Endothelial cell of umbilical vein (primary cell): Measurements from ENCODE around the gene RHBDF1. TPM values are rescaled to one million over a fixed set of nuclear protein-coding genes. Genes with fewer than 3 reads are reported as not detected.
A peak's percentile ranks its signal among the peaks of the same experiment; 100 is the strongest.

Experiments
- BruUV-seq: library from RNA; stranded (reverse); fragments of 400-500 nt; replicated peaks from 2 replicates; lab custom pipeline; 2021; lab: Mats Ljungman, UMichigan
- CTCF ChIA-PET: fragments of 300-600, 350-600 bp; sonication (Branson Sonifier 250); formaldehyde crosslinking; loops from one replicate; lab custom pipeline; 2021; ENCODE audit warnings: antibody characterized with exemption, inconsistent platforms; lab: Charles Lee
- POLR2A ChIA-PET: fragments of 300-600, 350-600 bp; sonication (Branson Sonifier 250); formaldehyde crosslinking; loops from one replicate; lab custom pipeline; 2021; ENCODE audit warnings: antibody characterized with exemption, inconsistent platforms; lab: Charles Lee
- DNase-seq: peaks from one replicate; pipeline ENCODE4 v3.0.0-alpha.2; 2011; ENCODE audit warnings: low read depth, low spot score
- FAIRE-seq: peaks from 2 replicates; lab custom pipeline; 2011; peaks lifted over from hg19 to GRCh38; lab: Jason Lieb, UNC
- H2AFZ ChIP-seq: 2 replicates; pipeline ENCODE4 v1.6.0; 2012; ENCODE audit warnings: low read depth, low read length, control low read depth, inconsistent platforms
- H3K27ac ChIP-seq: 2 replicates; pipeline ENCODE4 v1.5.1; 2011; ENCODE audit warnings: low read depth, mild to moderate bottlenecking, control low read depth, low read length, moderate library complexity; ENCODE audit not compliant: insufficient read depth
- H3K27me3 ChIP-seq, 2 experiments: 2 replicates each; pipeline versions ENCODE4 v1.6.0 to v1.6.1; 2011; ENCODE audit warnings: low read length in 2 of 2, mixed read lengths in 1 of 2; ENCODE audit not compliant: control insufficient read depth in 2 of 2, insufficient read depth in 2 of 2
- H3K36me3 ChIP-seq, 2 experiments: 2 replicates in 1 of 2; 3 replicates in 1 of 2; pipeline ENCODE4 v1.5.1; 2011; ENCODE audit warnings: low read length in 2 of 2, mild to moderate bottlenecking in 1 of 2, moderate library complexity in 1 of 2; ENCODE audit not compliant: control insufficient read depth in 2 of 2, insufficient read depth in 2 of 2; ENCODE audit errors: extremely low read depth in 1 of 2
- H3K4me1 ChIP-seq: 3 replicates; pipeline ENCODE4 v1.5.1; 2011; ENCODE audit warnings: mild to moderate bottlenecking, low read length; ENCODE audit not compliant: control insufficient read depth, insufficient read depth; ENCODE audit errors: extremely low read depth
- H3K4me2 ChIP-seq: 2 replicates; pipeline ENCODE4 v1.6.1; 2011; ENCODE audit warnings: low read length, control low read depth, mixed read lengths; ENCODE audit not compliant: insufficient read depth
- H3K4me3 ChIP-seq, 3 experiments: fragments of 200-600 bp in 1 of 3; sonication (generic), shearing (Covaris generic) in 1 of 3; replicated peaks in 1 of 3; 2 replicates each; pipeline ENCODE4 v1.5.1; 2011 to 2016; ENCODE audit warnings: control low read depth in 3 of 3, low read length in 3 of 3, mild to moderate bottlenecking in 2 of 3, inconsistent platforms in 1 of 3, low read depth in 1 of 3, moderate library complexity in 1 of 3; ENCODE audit not compliant: insufficient read depth in 1 of 3
- H3K79me2 ChIP-seq: 2 replicates; pipeline ENCODE4 v1.6.0; 2012; ENCODE audit warnings: low read length, inconsistent platforms; ENCODE audit not compliant: control insufficient read depth, insufficient read depth
- H3K9ac ChIP-seq: replicated peaks from 2 replicates; pipeline ENCODE3; 2011; ENCODE audit warnings: low read length, control low read depth; ENCODE audit not compliant: insufficient read depth; ENCODE audit errors: extremely low read depth
- H3K9me1 ChIP-seq: replicated peaks from 3 replicates; pipeline ENCODE4 v1.6.0; 2011; ENCODE audit warnings: mild to moderate bottlenecking, low read length; ENCODE audit not compliant: control insufficient read depth, insufficient read depth; ENCODE audit errors: extremely low read depth
- H3K9me3 ChIP-seq: replicated peaks from 2 replicates; pipeline ENCODE4 v1.5.1; 2012; ENCODE audit warnings: low read length, inconsistent platforms; ENCODE audit not compliant: control insufficient read depth, insufficient read depth
- H4K20me1 ChIP-seq: replicated peaks from 2 replicates; pipeline ENCODE3; 2011; ENCODE audit warnings: mild to moderate bottlenecking, low read length; ENCODE audit not compliant: control insufficient read depth, insufficient read depth; ENCODE audit errors: extremely low read depth
- CTCF ChIP-seq, 2 donors: IDR thresholded peaks; 1 replicate in 1 of 2; 2 replicates in 1 of 2; pipeline ENCODE4 v1.5.1; 2011; ENCODE audit warnings: low read length in 2 of 2, mild to moderate bottlenecking in 2 of 2, moderate library complexity in 2 of 2, control low read depth in 1 of 2, inconsistent platforms in 1 of 2, low read depth in 1 of 2; ENCODE audit not compliant: insufficient read depth in 1 of 2; ENCODE audit errors: extremely low read depth in 1 of 2
- EZH2 ChIP-seq: IDR thresholded peaks from 2 replicates; pipeline ENCODE4 v1.6.1; 2012; ENCODE audit warnings: borderline replicate concordance, low read depth, mild to moderate bottlenecking, moderate library complexity, low read length, inconsistent platforms; ENCODE audit not compliant: severe bottlenecking
- FOS ChIP-seq: IDR thresholded peaks from 2 replicates; pipeline ENCODE4 v1.6.1; 2011; ENCODE audit warnings: mild to moderate bottlenecking, low read length, moderate library complexity, borderline replicate concordance; ENCODE audit not compliant: insufficient read depth
- GATA2 ChIP-seq: IDR thresholded peaks from 2 replicates; pipeline ENCODE4 v1.7.0; 2011; ENCODE audit warnings: low read depth, mild to moderate bottlenecking, moderate library complexity, mixed read lengths, low read length; ENCODE audit not compliant: insufficient read length, insufficient read depth
- JUN ChIP-seq: IDR thresholded peaks from 2 replicates; pipeline ENCODE4 v1.6.1; 2011; ENCODE audit warnings: borderline replicate concordance, low read depth; ENCODE audit not compliant: insufficient read length, insufficient read depth
- MAX ChIP-seq: IDR thresholded peaks from 2 replicates; pipeline ENCODE4 v1.6.1; 2011; ENCODE audit not compliant: insufficient read depth, insufficient read length
- MYC ChIP-seq: IDR thresholded peaks from one replicate; pipeline ENCODE4 v1.6.1; 2011; ENCODE audit warnings: mild to moderate bottlenecking, low read depth, low read length
- POLR2A ChIP-seq: IDR thresholded peaks from 2 replicates; pipeline ENCODE4 v1.6.1; 2012; ENCODE audit warnings: low read depth, mild to moderate bottlenecking, control low read depth, low read length
- POLR2AphosphoS5 ChIP-seq: IDR thresholded peaks from 2 replicates; pipeline ENCODE4 v1.6.1; 2012; ENCODE audit warnings: low read depth, mild to moderate bottlenecking, control low read depth, low read length, moderate library complexity; ENCODE audit not compliant: insufficient read depth
- dilution Hi-C: fragments of 300-500 bp; cut with MboI; formaldehyde crosslinking; loops from one replicate; pipeline ENCODE4 v1.15.0; 2019; ENCODE audit warnings: low sequenced_read_pairs; ENCODE audit not compliant: extremely low pct_ligation_motif_present
- intact Hi-C: fragments of 100-400 bp; cut with micrococcal nuclease; formaldehyde crosslinking; loops from one replicate; pipeline ENCODE4 v1.10.0; 2022
- polyA plus RNA-seq, 4 experiments: library from polyadenylated mRNA; depleted of rRNA in 3 of 4; stranded (reverse) in 3 of 4; unstranded in 1 of 4; fragments of >200 nt; gene quantifications; 2 replicates each; pipeline versions ENCODE4 v1.2.1 to v1.2.3, GENCODE V29; 2011 to 2012; ENCODE audit warnings: missing spikeins in 1 of 4
- total RNA-seq: library from RNA; stranded (reverse); gene quantifications from 2 replicates; pipeline ENCODE4 v1.2.3, GENCODE V29; 2021

RHBDF1 gene
- total and polyA plus RNA-seq, 2 donors (not counting 3 experiments of a cell fraction or from before 2014, with no cell fraction given), result 57.0 to 113 TPM

- H3K4me3 ChIP-seq, result peak overlapping the region; percentile 52 to 64 (median 52)
- H4K20me1 ChIP-seq, result no peaks in the 10 kb centered on the region
- BruUV-seq, result no TSS peak
- TF ChIP-seq POLR2AphosphoS5, result no peak
- TF ChIP-seq FOS, result no peak
- no peak for TF ChIP-seq MAX
- no peak for TF ChIP-seq GATA2
- no peak for TF ChIP-seq EZH2
- TF ChIP-seq JUN, result no peak
- TF ChIP-seq CTCF (IDR thresholded peaks at IDR 0.05; ENCODE audit: extremely low read depth in 1 of 2, insufficient read depth in 1 of 2, low read depth in 1 of 2, low read length in 2 of 2), result no peak
- no peak for TF ChIP-seq MYC
- no peak for TF ChIP-seq POLR2A
- dilution Hi-C loops (no loop called here), intact Hi-C loops (no loop called here)
- H3K9me3 ChIP-seq, result no peaks in the 10 kb centered on the region
- H3K4me2 ChIP-seq, result peak overlapping the region; percentile 74
- no peak for DNase-seq
- H3K27me3 ChIP-seq, result no peaks in the 10 kb centered on the region
- peak overlapping the region; percentile 48 for H3K9ac ChIP-seq
- no peaks in the 10 kb centered on the region for H3K9me1 ChIP-seq
- H3K4me1 ChIP-seq, result peaks cover 18% of the 10 kb centered on the region
- no peak for FAIRE-seq
- H3K36me3 ChIP-seq, result no peaks in the 10 kb centered on the region
- CTCF ChIA-PET, result interaction anchor here (0.9 to 18.5 kb wide), 3 partner anchors 19 to 291 kb away, joined by 3 to 790 read pairs (median 4); no protein-coding TSS in a partner anchor
- no peak overlapping the region for H2AFZ ChIP-seq
- POLR2A ChIA-PET, result no interaction called here
- H3K79me2 ChIP-seq, result peaks cover 40% of the 10 kb centered on the region
- no peak overlapping the region for H3K27ac ChIP-seq
These were observed 1.3 kb downstream of the RHBDF1 start for GRCh38 chr16:71210-71539.
